Measurements from ENCODE around the gene LAMC2. TPM values are rescaled to one million over a fixed set of nuclear protein-coding genes. Genes with fewer than 3 reads are reported as not detected.

LAMC2 gene
- total and polyA plus RNA-seq, 7 donors: 2.6 to 24.0 (median 4.2) TPM

DNA sequence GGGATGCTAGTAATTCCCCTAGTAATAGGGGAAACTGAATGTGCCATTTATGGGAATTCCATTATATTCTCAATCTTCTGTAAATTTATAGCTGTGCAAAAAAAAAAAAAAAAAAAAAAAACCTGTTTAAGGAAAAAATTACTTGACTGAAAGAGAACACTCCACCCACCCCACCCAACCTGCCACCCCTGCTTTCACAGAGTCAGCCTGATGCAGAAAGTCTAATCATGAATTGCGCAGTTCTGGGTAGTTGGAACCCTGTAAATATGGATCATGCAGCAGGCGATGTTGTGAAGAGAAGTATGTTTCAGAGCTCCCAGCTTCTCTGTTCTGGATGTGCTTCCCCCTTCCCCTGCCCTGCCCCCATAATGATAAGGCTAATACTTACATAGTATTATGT lies 19.6 kb upstream of the LAMC2 start:
- H3K27ac ChIP-seq: no peak overlapping the region
- no peak for TF ChIP-seq POLR2AphosphoS5 (IDR thresholded peaks at IDR 0.05)
- TF ChIP-seq EP300 (IDR thresholded peaks at IDR 0.05): no peak
- TF ChIP-seq POLR2A (IDR thresholded peaks at IDR 0.05): no peak
- TF ChIP-seq, protein P1, sequence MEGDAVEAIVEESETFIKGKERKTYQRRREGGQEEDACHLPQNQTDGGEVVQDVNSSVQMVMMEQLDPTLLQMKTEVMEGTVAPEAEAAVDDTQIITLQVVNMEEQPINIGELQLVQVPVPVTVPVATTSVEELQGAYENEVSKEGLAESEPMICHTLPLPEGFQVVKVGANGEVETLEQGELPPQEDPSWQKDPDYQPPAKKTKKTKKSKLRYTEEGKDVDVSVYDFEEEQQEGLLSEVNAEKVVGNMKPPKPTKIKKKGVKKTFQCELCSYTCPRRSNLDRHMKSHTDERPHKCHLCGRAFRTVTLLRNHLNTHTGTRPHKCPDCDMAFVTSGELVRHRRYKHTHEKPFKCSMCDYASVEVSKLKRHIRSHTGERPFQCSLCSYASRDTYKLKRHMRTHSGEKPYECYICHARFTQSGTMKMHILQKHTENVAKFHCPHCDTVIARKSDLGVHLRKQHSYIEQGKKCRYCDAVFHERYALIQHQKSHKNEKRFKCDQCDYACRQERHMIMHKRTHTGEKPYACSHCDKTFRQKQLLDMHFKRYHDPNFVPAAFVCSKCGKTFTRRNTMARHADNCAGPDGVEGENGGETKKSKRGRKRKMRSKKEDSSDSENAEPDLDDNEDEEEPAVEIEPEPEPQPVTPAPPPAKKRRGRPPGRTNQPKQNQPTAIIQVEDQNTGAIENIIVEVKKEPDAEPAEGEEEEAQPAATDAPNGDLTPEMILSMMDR (IDR thresholded peaks at IDR 0.05): no peak
- H3K9me3 ChIP-seq: no peaks in the 10 kb centered on the region
- no peaks in the 10 kb centered on the region for H3K4me1 ChIP-seq
- DNase-seq: no peak
- no peaks in the 10 kb centered on the region for H3K36me3 ChIP-seq
- no peaks in the 10 kb centered on the region for H3K27me3 ChIP-seq
- H3K4me3 ChIP-seq: no peak overlapping the region
- intact Hi-C loops (cut with DNase I): no loop called here
- WGBS, 2 donors: 96 to 97% methylated on average over 2 of the region's 2 CpGs

DNA sequence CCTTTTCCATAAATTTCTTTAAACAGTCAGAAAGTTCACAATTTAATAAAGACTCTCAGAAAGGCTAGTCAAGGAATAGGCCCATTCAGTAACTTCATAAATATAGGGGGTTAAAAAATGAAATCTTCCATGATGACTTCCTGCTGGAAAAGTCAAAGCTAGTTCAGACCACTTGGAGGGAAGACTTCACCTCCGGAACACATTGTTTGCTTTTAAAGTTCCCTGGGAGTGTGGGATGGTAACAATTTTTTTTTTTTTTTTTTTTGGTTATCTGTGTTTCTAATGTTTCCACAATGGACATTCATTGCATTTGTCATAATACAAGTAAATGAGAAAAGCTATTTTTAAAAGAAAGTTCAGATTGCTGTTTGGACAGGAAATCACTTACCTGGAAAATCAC lies 18.4 kb upstream of the LAMC2 start:
- H3K27me3 ChIP-seq: no peaks in the 10 kb centered on the region
- H3K4me3 ChIP-seq: no peak overlapping the region
- H3K4me1 ChIP-seq: no peaks in the 10 kb centered on the region
- H3K9me3 ChIP-seq: no peaks in the 10 kb centered on the region
- WGBS, 2 donors: 86 to 93% methylated on average over 1 of the region's 1 CpG
- intact Hi-C loops (cut with DNase I): no loop called here
- TF ChIP-seq, protein P1 (IDR thresholded peaks at IDR 0.05): no peak
- TF ChIP-seq POLR2AphosphoS5 (IDR thresholded peaks at IDR 0.05) (no peak), EP300 (IDR thresholded peaks at IDR 0.05) (no peak), POLR2A (IDR thresholded peaks at IDR 0.05) (no peak)
- no peak for DNase-seq
- H3K27ac ChIP-seq: no peak overlapping the region
- H3K36me3 ChIP-seq: no peaks in the 10 kb centered on the region

DNA sequence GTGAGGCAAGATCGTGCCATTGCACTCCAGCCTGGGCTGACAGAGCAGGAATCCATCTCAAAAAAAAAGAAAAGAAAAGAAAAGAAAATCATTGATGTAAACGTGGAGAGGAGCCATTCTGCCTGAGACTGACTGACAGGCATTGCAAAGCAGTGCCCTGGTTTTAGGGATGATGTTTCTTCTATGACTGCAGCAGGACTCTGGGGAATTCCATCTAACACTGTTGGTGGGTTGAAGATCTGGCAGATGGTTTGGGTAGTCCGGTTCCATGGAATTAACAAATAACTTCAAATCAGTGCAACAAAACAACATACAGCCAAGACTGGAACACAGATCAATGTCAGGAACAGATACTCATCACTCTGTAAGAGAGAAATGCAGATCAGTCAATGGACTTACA lies 17.8 kb upstream of the LAMC2 start:
- TF ChIP-seq POLR2A (IDR thresholded peaks at IDR 0.05) (no peak), POLR2AphosphoS5 (IDR thresholded peaks at IDR 0.05) (no peak), EP300 (IDR thresholded peaks at IDR 0.05) (no peak)
- TF ChIP-seq, protein P1 (IDR thresholded peaks at IDR 0.05): no peak
- Histone ChIP-seq H3K27ac (no peak overlapping the region), H3K9me3 (no peaks in the 10 kb centered on the region), H3K4me1 (no peaks in the 10 kb centered on the region), H3K36me3 (no peaks in the 10 kb centered on the region), H3K27me3 (no peaks in the 10 kb centered on the region), H3K4me3 (no peak overlapping the region)
- intact Hi-C loops (cut with DNase I): no loop called here
- 77 to 80% methylated on average over 3 of the region's 3 CpGs for WGBS, 2 donors
- no peak for DNase-seq

DNA sequence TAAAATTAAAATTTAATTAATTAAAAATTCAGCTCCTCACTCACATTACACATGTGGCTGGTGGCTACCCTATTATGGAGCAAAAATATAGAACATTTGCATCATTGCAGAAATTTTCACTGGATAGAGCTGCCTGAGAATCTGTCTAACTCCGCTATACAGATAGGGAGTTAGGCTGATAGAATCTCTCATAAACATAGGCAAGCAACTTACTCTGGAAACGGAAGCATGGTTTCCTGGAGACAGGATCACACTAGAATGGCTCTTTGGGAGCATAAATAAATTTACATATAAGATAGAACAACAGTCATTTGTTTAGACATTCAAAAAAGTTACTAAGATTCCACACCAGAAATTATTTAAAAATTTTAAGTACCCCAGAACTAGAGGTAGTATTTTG lies 12.2 kb upstream of the LAMC2 start:
- no peak for DNase-seq
- no peaks in the 10 kb centered on the region for H3K9me3 ChIP-seq
- no peaks in the 10 kb centered on the region for H3K36me3 ChIP-seq
- intact Hi-C loops (cut with DNase I): no loop called here
- peaks cover 0 to 5% (median 0%) of the 10 kb centered on the region in 4 donors for H3K4me1 ChIP-seq
- no peak overlapping the region for H3K4me3 ChIP-seq
- H3K27ac ChIP-seq: no peak overlapping the region
- no peak for TF ChIP-seq POLR2AphosphoS5 (IDR thresholded peaks at IDR 0.05)
- no peak for TF ChIP-seq EP300 (IDR thresholded peaks at IDR 0.05)
- no peak for TF ChIP-seq POLR2A (IDR thresholded peaks at IDR 0.05)
- TF ChIP-seq, protein P1 (IDR thresholded peaks at IDR 0.05): no peak
- no peaks in the 10 kb centered on the region for H3K27me3 ChIP-seq
- WGBS, 2 donors: 80% methylated on average over 2 of the region's 2 CpGs

DNA sequence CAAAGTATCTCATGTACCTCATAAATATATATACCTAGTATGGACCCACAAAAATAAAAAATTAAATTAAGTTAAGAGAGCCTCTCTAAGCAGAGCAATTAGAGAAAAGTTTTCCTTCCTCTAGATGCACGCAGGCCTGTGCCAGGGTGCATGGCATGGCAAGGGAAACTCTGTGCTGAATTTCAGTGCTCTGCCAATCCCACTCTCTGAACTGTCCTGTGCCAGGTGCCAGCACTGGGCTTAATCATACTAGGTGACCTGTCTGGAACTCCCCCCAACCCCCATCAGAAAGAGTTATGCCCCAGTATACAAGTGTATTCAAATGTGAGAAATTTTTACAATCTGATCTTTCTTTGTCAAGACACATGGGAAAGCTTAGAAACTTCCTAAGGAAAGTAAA lies 10.4 kb upstream of the LAMC2 start:
- no peak overlapping the region for H3K4me3 ChIP-seq
- no peak for DNase-seq
- H3K36me3 ChIP-seq: no peaks in the 10 kb centered on the region
- H3K27ac ChIP-seq: no peak overlapping the region
- 90 to 93% methylated on average over 1 of the region's 1 CpG for WGBS, 2 donors
- H3K4me1 ChIP-seq: peaks cover 0 to 19% (median 11%) of the 10 kb centered on the region in 4 donors
- no peak for TF ChIP-seq POLR2A (IDR thresholded peaks at IDR 0.05)
- TF ChIP-seq EP300 (IDR thresholded peaks at IDR 0.05): no peak
- TF ChIP-seq, protein P1 (IDR thresholded peaks at IDR 0.05): no peak
- no peak for TF ChIP-seq POLR2AphosphoS5 (IDR thresholded peaks at IDR 0.05)
- no peaks in the 10 kb centered on the region for H3K27me3 ChIP-seq
- no peaks in the 10 kb centered on the region for H3K9me3 ChIP-seq
- intact Hi-C loops (cut with DNase I): no loop called here
